Muscle of arm (tissue), 12 donors: ENCODE measurements around the gene CYP2B6. TPM values are rescaled to one million over a fixed set of nuclear protein-coding genes. Genes with fewer than 3 reads are reported as not detected.
"Not testable (repeated sequence)": the region's sequence is repeated elsewhere in the genome, so short reads cannot be mapped to it uniquely, and the experiment has no call there.

ENCODE experiments used
- DNase-seq: peaks from one replicate; pipeline ENCODE4 v3.0.0-alpha.2; 2013
- polyA plus RNA-seq, 12 donors: library from polyadenylated mRNA; unstranded; fragments of 120-200 nt; gene quantifications; one replicate each; pipeline ENCODE4 v1.2.1, GENCODE V29; 2013; ENCODE audit not compliant: insufficient read length in 12 of 12

CYP2B6 gene
- polyA plus RNA-seq, 12 donors, result 0.09 TPM; not detected in 10

DNA sequence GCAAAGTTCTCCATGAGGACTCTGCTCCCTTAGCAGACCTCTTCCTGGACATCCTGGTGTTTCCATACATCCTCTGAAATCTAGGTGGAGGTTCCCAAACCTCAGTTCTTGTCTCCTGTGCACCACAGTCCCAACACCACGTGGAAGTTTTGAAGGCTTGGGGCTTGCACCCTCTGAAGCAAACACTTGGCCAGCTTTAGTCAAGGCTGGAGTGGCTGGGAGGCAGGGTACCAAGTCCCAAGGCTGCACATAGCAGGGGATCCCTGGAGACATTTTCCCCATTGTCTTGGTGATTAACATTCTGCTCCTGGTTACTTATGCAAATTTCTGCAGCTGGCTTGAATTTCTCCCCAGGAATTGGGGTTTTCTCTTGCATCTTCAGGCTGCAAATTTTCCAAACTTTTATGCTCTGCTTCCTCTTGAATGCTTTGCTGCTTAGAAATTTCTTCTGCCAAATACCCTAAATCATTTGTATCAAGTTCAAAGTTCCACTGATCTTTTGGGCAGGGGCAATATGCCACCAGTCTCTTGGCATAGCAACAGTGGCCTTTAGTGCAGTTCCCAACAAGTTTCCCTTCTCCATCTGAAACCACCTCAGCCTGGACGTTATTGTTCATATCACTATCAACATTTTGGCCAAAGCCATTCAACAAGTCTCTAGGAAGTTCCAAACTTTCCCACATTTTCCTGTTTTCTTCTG lies 10.2 kb upstream of the CYP2B6 start:
- DNase-seq, result not testable (repeated sequence)

DNA sequence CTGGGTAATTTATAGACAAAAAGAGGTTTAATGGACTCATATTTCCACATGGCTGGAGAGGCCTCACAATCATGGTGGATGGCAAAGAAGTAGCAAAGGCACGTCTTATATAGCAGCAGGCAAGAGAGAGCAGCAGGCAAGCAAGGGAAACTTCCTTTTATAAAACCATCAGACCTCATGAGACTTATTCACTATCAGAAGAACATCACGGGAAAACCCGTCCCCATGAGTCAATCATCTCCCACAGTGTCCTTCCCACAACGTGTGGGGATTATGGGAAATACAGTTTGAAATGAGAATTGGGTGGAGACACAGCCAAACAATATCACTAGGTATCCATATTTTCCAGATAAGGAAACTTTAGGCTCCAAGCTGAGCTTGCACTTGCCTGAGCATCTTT lies 9.5 kb upstream of the CYP2B6 start:
- DNase-seq, result no peak

DNA sequence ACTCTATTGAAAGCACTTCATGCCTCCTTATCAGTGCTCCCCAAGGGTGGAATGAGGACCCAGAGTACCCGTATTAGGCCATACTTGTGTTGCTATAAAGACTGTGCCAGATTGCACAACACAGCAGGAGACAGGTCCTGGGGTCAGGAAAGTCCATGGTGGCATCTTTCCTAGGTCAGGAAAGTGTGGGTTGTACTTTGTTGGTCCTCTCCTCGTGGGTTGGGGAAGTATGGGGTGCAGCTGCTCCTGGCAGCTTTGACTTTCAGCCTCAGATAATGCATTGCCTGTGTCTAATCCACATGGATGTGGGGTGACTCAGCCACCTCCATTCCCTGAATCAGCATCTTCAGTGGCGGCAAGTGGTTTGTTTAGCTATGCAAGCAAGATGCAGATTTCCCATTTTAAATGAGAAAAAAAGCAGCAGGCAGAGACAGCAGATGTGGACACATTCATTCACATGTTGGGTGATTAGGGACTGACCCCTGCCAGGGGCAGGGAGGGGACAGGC lies 8.4 kb upstream of the CYP2B6 start:
- DNase-seq, result no peak

DNA sequence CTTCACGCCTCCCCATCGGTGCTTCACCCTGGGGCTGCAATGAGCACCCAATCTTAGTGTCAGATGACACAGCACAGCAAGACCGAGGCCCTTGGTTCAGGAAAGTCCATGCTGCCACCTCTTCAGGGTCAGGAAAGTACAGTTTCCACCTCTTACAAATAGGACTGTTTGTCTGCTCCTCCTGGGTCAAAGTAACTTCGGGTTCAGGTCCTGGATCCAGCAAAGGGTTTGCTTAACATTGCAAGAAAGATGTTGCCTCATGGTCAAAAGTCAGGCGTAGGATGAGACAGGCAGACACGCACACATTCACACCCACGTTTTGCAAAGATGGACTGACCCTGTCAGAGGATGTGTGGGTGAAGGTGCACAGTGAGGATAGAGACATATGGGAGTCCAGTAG lies 1.6 kb upstream of the CYP2B6 start:
- DNase-seq, result no peak

DNA sequence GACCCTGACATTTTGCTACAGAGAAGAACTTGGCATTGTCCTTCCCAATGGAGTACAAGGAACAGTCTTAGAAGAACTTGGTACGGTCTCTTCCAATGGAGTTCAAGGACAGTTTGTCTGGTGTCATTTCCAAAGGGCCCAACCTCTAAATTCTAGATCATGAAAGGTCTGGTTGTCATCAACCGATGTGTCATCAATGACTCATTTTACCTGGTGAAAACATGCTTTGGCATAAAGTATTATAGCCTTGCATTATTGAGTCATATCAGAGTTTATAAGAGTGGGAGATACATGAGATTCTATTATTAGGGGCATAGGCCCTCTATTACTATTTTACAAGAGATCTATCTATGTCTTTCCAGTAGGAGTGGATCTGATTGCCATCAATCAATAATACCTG lies 4.3 kb downstream of the CYP2B6 start:
- DNase-seq, result no peak

DNA sequence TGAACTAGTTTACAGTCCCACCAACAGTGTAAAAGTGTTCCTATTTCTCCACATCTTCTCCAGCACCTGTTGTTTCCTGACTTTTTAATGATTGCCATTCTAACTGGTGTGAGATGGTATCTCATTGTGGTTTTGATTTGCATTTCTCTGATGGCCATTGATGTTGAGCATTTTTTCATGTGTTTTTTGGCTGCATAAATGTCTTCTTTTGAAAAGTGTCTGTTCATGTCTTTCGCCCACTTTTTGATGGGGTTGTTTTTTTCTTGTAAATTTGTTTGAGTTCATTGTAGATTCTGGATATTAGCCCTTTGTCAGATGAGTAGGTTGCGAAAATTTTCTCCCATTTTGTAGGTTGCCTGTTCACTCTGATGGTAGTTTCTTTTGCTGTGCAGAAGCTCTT lies 7.9 kb downstream of the CYP2B6 start:
- not testable (repeated sequence) for DNase-seq

DNA sequence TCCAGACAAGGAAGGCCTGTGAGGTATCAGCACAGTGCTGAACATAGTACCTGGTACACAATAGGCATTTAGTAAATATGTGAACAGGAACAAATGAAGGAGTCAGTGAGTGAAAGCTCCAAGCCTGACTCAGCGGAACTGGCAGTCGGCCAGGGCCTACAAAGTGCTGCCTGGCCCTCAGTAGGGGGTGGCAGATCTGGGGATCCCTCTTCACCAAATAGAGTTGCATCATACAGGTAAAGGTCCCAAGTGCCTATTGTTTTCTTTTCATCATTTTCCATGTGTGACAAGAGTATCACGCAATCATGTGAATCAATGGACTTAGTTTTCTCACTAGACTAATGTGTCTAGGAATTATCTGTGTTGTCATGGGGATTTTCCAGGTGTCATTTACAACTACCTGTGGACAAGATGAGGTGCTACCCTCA lies 9.2 kb downstream of the CYP2B6 start:
- no peak for DNase-seq

DNA sequence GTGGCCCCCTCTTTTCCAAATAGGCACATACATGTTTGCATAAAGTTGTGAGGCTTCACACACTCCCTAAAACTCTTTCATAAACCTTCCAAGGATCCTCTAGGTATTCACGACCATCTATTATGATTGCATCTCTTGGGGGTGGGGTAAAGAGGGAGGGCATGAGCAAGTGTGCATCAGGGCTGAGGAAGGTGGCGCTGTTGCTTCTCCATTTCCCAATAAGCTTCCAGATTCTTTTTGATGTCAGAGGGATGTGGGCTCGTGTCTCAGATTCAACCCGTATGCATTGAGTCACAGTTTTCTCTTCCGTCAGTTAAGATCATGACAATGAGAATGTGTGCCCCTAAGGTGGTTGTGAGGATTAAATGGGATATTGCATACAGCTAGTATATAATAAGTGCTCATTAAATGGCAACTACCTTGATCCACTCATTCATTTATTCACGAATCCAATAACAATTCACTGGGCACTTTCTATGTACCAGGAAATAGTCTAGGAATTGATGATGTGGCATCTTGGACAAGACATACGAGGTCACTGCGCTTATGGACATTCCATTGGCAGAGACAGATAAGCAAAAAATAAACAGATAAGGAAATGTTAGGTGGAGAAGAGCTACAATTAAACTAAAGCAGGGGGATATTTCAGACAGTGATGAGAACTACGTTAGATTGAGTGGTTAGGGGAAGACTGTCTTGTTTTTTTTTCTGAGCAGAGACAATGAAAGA lies 10.3 kb downstream of the CYP2B6 start:
- DNase-seq, result no peak

DNA sequence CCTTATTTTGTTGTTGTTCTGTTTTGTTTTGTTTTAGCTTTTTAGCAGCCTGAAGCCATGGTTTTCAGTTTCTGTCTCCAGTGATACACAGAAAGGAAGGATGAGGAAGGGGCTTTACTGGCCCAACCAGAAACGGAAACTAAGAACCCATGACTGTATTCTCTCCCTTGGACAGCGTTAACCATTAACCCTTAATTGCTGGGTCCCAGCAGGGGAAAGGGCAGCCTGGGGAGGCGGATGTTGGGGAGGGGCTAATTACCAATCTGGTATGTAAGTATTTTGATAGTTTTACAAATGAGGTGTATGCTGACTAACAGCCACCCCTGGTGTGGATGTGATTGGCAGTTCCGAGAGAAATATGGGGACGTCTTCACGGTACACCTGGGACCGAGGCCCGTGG lies 12.6 kb downstream of the CYP2B6 start:
- not testable (repeated sequence) for DNase-seq

DNA sequence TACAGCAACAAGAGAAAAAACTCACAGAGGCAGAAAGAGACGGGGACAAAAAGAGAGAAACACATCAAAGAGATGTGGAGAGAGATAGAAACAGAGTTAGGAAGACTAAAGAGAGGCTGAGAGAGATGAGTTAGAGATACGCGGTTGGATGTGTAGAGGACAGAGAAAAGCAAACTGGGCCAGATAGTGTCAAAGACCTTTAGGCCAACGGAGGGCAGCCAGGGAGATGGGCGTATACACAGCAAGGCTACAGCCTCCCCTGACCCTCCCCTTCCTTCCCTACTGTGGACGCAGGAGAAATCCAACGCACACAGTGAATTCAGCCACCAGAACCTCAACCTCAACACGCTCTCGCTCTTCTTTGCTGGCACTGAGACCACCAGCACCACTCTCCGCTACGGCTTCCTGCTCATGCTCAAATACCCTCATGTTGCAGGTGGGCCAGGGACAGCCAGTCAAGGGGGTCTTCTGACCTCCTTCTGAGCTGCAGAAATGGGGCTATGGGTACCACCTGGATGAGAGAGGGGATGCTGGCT lies 18.7 kb downstream of the CYP2B6 start:
- no peak for DNase-seq

DNA sequence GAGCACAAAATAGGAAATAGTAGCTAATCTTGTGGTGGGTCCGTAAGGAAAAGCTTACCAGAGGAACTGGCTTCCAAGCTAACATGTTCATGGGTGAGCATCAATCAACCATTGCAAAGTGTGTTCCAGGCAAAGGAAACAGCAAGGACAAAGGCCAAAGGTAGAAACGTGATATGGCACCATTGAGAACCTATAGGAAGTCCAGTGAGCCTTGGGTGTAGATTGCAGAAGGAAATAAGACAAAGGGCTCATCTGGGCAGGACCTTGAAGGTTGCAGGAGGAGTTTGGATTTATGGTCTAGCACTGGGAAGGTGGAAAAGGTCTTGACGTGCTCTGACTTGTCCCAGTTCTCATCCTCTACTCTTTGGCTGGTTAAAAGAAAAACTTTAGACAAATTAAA lies 22.3 kb downstream of the CYP2B6 start:
- DNase-seq, result no peak

DNA sequence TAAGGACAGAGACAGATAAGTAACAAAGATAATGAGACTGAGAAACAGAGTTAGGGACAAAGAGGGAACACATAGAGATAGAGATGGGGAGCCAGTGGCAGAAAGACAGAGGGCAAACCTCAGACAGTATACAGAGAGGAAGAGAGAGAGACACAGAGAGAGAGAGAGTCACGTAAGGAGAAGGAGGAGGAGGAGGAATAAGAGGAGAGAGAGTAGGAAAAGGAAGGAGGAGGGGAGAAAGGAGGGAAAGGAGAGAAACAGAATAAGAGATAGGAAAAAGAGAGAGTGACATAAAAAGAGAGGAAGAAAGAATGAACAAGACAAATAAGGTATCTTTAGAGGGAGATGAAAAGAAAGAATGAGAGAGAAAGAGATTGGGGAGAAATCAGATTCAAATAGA lies 23.6 kb downstream of the CYP2B6 start:
- no peak for DNase-seq

DNA sequence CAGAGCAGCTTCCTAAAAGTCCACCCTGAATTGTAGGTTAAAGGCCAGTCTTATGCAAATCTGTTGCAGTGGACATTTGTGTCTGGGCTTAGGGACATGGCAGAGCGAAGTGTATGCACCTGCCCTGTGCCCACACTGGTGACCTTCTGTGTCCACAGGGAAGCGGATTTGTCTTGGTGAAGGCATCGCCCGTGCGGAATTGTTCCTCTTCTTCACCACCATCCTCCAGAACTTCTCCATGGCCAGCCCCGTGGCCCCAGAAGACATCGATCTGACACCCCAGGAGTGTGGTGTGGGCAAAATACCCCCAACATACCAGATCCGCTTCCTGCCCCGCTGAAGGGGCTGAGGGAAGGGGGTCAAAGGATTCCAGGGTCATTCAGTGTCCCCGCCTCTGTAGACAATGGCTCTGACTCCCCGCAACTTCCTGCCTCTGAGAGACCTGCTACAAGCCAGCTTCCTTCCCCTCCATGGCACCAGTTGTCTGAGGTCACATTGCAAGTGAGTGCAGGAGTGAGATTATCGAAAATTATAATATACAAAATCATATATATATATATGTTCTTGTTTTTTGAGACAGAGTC lies 25.5 kb downstream of the CYP2B6 start:
- DNase-seq, result no peak

DNA sequence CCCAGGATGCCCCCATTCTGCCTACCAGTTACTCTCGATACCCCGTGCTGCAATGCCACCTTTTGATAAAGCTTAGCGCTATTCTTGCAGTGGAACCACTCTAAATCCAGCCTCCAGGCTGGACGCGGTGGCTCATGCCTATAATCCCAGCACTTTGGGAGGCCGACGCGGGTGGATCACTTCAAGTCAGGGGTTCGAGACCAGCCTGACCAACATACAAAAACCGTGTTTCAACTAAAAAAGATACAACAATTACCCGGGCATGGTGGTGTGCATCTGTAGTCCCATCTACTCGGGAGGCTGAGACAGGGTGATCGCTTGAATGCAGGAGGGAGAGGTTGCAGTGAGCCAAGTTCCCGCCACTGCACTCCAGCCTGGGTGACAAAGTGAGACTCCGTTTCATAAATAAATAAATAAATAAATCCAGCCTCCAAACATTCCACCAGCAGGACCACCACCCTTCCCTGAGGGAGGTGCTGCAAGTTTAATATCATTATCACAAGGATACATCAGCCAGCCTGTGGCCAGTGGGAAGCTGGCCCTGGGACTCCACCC lies 27.7 kb downstream of the CYP2B6 start:
- no peak for DNase-seq

DNA sequence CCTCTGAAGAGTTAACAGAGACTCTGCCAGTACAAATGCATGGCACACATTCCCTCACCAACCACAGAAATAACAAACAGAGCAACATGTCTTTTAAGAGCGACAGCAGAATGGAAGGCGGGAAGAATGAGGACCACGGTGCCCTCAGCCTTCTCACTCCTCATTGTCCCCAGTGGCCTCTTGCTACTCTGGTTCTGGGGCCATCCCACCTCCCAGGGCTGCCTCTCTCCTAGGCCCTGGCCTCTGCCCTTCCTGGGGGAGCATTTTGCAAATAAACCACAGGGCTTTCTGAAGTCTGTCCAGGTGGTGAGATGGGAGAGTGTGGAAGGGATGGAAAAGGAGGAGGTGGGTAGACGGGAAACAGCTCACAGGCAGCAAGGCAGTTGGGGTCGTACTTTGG lies 28.3 kb downstream of the CYP2B6 start:
- DNase-seq, result no peak

DNA sequence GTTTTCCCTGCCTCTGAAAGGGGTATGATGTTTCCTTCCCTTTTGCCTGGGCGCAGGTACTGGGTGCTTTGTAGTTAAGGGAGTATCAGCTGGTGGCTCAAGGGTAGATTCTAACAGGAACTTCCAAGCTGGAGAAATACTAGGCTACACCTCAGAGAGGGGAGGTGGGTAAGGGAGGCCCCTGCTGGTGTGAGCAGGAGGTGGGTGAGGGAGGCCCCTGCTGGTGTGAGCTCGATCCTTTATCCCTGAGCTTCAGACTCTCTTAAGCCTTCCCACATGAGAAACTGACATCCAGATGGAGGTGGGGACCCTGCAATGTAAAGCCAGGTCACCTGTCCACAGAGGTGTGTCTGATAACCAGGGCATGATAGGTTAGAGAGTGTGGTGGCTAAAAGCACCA lies 32.1 kb downstream of the CYP2B6 start:
- no peak for DNase-seq

DNA sequence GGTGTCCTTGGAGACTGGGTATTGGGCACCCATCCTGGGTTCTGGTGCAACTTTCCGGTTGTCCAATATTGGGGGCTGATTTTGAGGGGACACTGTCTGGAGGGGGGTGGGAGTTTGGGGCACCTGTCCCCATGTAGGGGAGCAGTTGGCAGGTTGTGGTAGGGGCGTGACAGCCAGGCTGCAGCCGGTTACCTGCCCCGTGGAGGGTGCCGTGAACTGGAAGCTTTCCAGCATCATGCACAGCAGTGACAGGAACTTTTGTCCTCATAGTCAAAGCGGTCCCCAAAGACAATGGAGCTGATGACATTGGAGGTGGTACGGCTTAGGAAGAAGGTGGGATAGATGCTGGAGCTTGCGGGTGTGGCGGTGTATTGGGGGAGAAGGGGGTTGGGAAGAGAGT lies 34.3 kb downstream of the CYP2B6 start:
- DNase-seq, result no peak

DNA sequence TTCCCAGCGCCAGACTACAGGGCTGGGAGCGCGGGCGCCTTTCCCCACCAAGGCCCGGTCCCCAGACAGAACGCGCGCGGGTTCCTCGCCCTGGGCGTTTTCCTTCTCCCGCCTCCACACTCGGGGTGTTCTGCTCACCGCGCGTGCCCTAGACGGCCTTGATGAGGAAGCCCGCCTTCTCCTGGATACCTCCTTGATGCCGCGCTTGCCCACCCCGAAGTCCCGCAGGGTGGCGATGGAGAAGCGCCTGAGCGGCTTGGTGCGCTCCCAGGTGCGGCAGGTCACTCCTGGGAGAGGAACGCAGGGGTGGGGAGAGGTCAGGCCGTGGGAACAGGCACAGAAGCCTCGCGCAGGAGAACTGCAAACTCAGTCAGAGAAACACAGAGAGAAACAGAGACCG lies 34.8 kb downstream of the CYP2B6 start:
- no peak for DNase-seq

DNA sequence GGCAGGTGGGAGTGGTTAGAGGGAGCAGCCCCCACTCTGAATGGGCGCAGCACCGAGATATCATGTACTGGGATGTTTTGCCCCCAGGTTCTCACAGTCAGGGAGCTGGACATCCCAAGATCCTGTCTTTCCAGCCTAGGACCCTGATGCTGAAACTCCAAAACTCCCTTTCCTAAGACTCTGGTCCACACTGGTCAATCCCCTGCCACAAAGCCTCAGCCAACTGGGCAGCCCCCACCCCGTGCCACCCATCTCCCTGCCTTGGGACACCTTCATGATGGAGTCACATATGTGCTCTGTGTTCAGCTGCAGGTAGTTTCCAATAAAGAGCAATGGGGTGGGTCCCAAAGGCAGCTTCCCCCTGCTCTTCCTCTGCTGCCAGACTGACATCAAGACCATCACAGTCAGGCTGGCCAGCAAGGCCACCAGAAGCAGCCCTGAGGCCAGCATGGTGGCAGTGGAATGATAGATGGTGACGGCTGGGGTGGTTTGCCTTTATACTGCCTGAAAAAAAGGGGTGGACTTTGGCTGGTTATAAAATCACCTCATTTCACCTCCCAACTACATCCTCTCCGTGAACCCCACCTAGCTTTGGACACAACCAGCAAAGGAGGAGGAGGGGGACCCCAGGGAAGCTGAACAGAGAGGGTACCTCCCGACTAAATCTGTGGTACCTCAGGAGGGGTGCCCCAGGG lies 36.3 kb downstream of the CYP2B6 start:
- DNase-seq, result no peak

DNA sequence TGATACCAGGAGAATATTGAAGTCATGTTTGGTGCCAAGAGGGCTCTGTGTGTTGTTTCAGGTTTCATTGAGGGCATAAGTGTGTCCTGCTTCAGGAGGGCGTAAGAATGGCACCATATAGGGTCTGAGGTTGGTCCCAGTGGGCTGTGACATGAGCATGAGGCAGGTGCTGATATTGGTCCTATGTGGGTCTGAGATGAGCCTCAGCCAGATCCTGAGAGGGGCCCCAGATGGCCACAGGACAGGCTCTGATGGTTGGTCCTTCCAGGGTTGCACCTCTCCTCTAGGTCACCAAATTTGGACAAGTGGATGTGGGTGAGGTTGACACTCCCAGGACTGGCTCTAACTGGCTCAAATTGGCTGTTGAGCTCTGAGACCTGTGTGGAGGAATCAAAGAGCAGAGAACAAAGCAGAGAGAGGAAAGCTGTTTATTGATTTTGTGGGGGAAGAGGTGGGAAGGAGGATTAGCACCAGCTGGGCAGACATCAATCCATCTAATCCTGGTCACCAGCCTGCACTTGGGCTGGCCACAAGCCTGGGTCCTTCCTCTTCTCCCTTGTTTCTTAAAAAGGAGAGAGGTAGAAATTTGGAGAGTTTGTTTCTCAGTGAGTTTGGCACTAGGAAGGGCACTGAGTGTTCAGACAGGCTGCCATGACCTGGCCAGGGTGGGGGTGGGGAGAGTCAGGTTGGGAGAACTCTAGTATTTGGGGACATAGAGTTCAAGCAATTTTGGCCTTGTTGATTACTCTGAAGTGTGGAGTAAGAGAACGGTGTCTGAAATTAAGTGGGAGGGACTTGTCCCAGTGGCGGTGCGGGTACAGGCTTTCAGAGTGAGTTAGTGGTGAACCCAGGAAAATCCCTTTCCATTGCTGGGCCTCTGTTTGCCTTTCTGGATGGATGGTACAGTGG lies 38.7 kb downstream of the CYP2B6 start:
- no peak for DNase-seq

DNA sequence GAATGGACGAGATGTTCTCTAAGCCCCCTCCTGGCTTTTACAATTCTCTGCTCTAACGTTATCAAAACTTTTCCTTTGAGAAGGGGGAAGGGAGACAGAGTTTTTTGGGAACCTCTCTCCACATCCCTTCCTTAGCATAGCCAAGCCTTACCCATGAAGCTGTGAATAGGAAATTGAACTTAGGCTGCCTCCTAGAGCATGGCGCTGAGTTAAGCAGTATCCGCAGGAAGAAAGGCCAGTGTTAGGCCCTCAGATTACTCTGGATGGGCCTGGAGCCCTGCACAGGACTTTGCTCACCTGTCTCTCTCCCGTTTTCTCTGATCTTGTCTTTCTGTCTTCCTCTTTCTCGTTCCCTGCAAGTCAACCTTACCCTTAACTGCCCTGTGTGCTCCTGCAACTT lies 39.6 kb downstream of the CYP2B6 start:
- DNase-seq, result no peak
